ENCODE data around the gene KDM1B.
"Not testable (repeated sequence)": the region's sequence is repeated elsewhere in the genome, so short reads cannot be mapped to it uniquely, and the experiment has no call there.

The KDM1B gene

GRCh38 chr6:18189196-18189595 lies 34.0 kb downstream of the KDM1B start:
- DNase-seq: no peak

- DNase-seq: no peak
These were observed 36.8 kb downstream of the KDM1B start for GRCh38 chr6:18192026-18192425.

GRCh38 chr6:18203786-18204185 lies 48.6 kb downstream of the KDM1B start:
- DNase-seq: no peak

GRCh38 chr6:18204691-18205090 lies 49.5 kb downstream of the KDM1B start:
- no peak for DNase-seq

GRCh38 chr6:18206591-18206990 lies 51.4 kb downstream of the KDM1B start:
- no peak for DNase-seq

GRCh38 chr6:18207438-18207837 lies 52.2 kb downstream of the KDM1B start:
- DNase-seq: no peak

GRCh38 chr6:18207949-18208348 lies 52.7 kb downstream of the KDM1B start:
- DNase-seq: no peak

- not testable (repeated sequence) for DNase-seq
These were observed 53.6 kb downstream of the KDM1B start for GRCh38 chr6:18208778-18209177.

- no peak for DNase-seq
These were observed 54.4 kb downstream of the KDM1B start for GRCh38 chr6:18209539-18210197.

GRCh38 chr6:18210707-18211106 lies 55.5 kb downstream of the KDM1B start:
- no peak for DNase-seq

- no peak for DNase-seq
These were observed 56.1 kb downstream of the KDM1B start for GRCh38 chr6:18211338-18211737.

GRCh38 chr6:18212231-18212630 lies 57.0 kb downstream of the KDM1B start:
- DNase-seq: no peak

- no peak for DNase-seq
These were observed 58.2 kb downstream of the KDM1B start for GRCh38 chr6:18213439-18213838.

- no peak for DNase-seq
These were observed 58.8 kb downstream of the KDM1B start for GRCh38 chr6:18214003-18214402.

- no peak for DNase-seq
These were observed 60.2 kb downstream of the KDM1B start for GRCh38 chr6:18215436-18215835.

GRCh38 chr6:18216411-18216810 lies 61.2 kb downstream of the KDM1B start:
- DNase-seq: no peak

GRCh38 chr6:18218233-18218632 lies 63.0 kb downstream of the KDM1B start:
- no peak for DNase-seq

GRCh38 chr6:18219591-18219990 lies 64.4 kb downstream of the KDM1B start:
- DNase-seq: no peak

- DNase-seq: no peak
These were observed 66.0 kb downstream of the KDM1B start for GRCh38 chr6:18221288-18221615.

GRCh38 chr6:18226451-18227105 lies 71.4 kb downstream of the KDM1B start:
- DNase-seq: not testable (repeated sequence)

GRCh38 chr6:18227166-18227565 lies 71.9 kb downstream of the KDM1B start:
- not testable (repeated sequence) for DNase-seq

- DNase-seq: not testable (repeated sequence)
These were observed 73.4 kb downstream of the KDM1B start for GRCh38 chr6:18228590-18228989.

GRCh38 chr6:18231856-18232255 lies 76.6 kb downstream of the KDM1B start:
- not testable (repeated sequence) for DNase-seq

GRCh38 chr6:18233770-18234169 lies 78.5 kb downstream of the KDM1B start:
- DNase-seq: not testable (repeated sequence)

- DNase-seq: no peak
These were observed 79.3 kb downstream of the KDM1B start for GRCh38 chr6:18234564-18234963.

Measured in activated CD4-positive, alpha-beta T cell treated with anti-CD3 and anti-CD28 coated beads for 4 hours (primary cell).